GM19239 (cell line): ENCODE results near the gene PASD1.
"Not testable (repeated sequence)": the region's sequence is repeated elsewhere in the genome, so short reads cannot be mapped to it uniquely, and the experiment has no call there.

Source experiments
- DNase-seq: peaks from one replicate; pipeline ENCODE4 v3.0.0; 2011; ENCODE audit warnings: low spot score; ENCODE audit not compliant: insufficient read length
- FAIRE-seq: peaks from 2 replicates; lab custom pipeline; 2011; peaks lifted over from hg19 to GRCh38; lab: Jason Lieb, UNC

PASD1 gene

GRCh38 chrX:151609222-151609621, 45.7 kb downstream of the PASD1 start:
- DNase-seq = no peak
- no peak for FAIRE-seq

GRCh38 chrX:151621422-151621821, 57.9 kb downstream of the PASD1 start:
- no peak for DNase-seq

GRCh38 chrX:151624677-151625076, 61.2 kb downstream of the PASD1 start:
- FAIRE-seq = no peak
- DNase-seq = no peak

More at GRCh38 chrX:151621422-151621821, 57.9 kb downstream of the PASD1 start:
- FAIRE-seq = no peak

DNA sequence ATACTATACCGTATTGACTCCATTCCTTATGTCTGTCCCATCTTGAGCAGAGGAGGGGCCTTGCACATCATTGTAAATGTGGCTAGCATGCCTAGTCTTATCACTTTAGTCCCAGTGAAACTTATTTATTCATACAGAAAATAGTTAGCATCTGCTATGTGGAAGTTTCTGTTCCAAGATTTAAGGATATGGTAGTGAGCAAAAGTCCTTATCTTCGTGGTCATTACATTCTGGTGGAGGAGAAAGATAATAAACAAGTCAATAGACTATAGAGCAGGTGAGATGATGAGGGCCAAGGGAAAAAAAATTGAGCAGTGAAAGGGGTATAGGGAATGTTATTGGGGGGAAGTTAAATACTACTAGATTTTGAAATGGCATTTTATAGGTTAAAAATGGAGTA, 68.3 kb downstream of the PASD1 start:
- DNase-seq (no peak), FAIRE-seq (no peak)

DNA sequence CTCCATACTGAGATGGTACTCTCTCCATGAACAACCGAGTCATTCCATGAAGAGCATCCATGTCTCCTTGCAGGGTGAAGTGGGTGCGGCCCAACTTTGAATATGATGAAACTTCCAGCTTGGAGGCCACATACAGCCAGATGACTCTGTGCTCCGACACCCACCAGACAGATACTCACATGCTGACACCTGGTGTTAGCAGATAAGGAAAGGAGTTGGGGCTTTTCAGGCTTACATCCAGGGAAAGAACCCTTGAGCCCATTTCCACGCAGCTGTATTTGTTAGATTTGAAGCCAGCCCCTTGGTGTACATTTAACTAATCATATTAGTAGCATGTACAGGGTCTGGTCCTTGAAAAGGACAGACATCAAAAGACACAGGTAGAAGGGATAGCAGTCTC, 69.7 kb downstream of the PASD1 start:
- no peak for DNase-seq
- no peak for FAIRE-seq

DNA sequence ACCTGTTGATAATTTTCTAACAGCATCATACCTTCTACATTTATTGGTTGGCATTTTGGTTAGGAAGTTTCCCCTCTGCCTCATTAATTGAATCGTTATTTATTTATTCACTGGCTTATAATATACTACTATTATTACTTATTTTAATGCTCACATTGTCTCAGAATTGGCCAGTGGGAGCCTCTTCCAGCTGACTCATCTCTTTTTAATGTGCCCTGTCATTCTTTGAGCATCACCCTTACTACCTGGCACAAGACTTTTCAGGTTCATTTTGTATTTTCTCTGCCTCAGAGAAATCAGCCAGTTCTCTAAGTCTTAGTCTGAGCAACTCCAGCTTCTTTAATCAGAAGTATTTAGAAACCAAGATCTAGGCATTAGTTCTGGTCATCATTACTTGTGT, 71.5 kb downstream of the PASD1 start:
- DNase-seq (no peak), FAIRE-seq (no peak)

DNA sequence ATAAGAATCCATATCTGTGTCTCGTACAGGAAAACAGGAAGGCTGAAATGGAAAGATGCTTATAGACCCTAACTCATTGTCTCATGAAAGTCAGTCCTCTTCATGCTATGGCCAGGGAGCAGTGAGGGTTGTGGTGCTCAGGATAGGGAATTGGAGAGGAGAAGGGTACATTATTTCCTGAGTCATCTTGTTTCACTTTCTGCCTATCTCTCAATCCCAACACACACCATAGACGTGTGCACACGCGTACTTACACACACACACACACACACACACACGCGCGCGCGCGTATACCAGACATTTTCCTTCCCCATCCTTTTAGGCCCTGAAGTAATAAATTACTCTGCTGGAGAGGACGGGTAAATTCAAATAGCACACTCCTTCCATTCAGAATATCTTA, 78.1 kb downstream of the PASD1 start:
- DNase-seq (no peak), FAIRE-seq (no peak)

- FAIRE-seq (no peak), DNase-seq (no peak)
Measured at GRCh38 chrX:151675121-151675746, 111.8 kb downstream of the PASD1 start.

- no peak for DNase-seq
- FAIRE-seq = no peak
Measured at GRCh38 chrX:151676196-151676595, 112.7 kb downstream of the PASD1 start.

DNA sequence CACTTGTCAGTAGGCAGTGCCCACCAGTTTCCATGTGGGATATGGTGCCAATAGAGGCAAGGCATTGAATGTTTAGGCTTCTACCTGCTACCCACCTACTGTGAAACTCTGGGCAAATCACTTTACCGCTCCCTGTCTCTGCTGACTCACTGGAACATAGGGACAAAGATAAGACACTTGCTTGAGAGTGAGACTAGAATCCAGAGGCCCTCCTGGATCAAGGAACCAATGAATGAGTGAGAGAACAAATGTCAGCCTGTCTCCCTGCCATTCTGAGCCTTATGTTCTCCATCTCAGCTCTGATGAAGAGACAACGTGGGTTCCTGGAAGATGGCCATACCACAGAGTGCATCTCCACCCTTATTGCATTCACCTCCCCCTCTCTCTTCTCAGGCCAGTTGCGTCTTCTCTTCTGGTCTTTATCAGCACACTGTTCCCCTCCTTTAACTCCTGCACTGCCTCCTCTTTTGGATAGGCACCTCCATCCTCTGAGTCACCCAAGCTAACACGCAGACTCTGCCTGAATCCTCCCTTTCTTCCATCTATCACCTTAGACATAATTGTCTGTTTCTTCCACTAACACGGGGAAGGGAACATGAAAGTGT, 116.4 kb downstream of the PASD1 start:
- no peak for DNase-seq
- FAIRE-seq = no peak

DNA sequence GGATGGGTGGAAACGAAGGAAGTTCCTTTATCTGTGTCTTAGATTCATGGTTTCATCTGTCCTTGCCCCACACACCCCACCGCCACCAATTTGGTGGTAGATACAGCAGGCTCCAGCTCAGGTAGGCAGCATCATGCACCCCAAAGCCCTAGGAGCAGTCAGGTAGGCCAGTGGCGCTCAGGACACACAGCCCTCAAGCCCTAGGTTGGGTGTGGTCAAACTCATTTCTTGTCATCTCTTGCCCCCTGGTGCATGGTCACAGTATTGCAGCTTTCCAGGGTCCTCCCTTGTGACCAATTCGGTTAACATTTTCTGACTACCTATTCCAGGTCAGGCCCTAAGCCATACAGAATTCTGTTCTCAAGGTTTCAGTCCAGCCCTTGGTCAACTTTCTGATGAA, 117.3 kb downstream of the PASD1 start:
- peak; percentile 97 for FAIRE-seq
- DNase-seq = peak; percentile 15

- no peak for DNase-seq
- no peak for FAIRE-seq
Measured at GRCh38 chrX:151687635-151688034, 124.2 kb downstream of the PASD1 start.

DNA sequence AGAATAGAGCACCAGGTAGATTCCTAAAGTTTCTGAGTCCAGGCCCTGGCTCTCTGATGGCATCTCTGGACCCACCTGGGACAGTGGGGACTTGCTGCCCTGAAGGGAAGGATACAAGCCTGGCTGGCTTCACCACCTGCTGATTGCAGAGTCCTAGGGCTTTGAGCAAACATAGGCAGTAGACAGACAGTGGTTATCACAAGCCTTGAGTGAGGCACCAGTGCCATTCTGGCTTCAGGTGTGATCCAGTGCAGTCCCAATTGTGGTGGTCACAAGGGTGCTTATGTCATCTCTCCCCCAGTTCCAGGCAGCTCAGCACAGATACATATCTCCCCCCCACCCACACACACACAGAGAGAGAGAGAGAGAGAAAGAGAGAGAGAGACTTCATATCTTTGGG, 125.2 kb downstream of the PASD1 start:
- DNase-seq (no peak), FAIRE-seq (no peak)

DNA sequence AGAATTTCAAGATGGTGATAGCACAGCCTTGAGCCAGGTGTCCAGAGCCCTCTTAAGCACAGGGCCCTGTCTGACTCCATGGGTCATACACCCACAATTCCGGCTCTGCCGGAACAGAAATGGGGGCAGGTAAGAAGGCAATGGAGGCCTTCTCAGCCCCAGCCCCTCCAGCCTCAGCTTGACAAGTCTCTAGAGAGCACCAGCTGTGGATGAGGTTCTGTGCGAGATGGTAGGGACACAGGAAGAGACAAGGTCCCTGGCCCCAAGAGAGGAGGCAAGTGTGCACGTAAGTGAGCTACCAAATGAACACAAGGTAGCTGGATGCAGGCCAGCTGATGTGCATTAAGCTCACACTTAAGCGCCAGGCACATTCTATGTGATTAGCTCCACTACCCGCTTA, 129.3 kb downstream of the PASD1 start:
- DNase-seq (no peak), FAIRE-seq (no peak)

DNA sequence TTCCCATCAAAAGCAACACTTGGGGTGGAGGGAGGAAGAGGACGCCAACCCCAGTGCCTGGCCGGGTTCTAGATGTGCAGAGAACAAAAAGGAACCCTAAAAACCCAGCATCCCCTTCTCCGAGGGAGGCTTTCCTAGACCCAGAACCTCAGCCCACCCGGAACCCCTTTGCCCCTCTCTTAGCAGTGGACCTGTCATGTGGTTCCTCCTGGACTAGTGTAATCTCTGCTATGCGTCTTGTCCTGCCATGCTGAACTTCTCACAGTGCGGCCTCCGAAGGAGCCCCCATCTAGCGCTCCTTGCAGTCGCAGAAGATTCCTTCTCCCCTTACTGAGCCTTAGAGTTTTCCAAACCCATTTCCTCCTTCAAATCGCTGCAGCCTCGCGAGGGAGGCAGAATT, 130.6 kb downstream of the PASD1 start:
- DNase-seq (no peak), FAIRE-seq (no peak)

DNA sequence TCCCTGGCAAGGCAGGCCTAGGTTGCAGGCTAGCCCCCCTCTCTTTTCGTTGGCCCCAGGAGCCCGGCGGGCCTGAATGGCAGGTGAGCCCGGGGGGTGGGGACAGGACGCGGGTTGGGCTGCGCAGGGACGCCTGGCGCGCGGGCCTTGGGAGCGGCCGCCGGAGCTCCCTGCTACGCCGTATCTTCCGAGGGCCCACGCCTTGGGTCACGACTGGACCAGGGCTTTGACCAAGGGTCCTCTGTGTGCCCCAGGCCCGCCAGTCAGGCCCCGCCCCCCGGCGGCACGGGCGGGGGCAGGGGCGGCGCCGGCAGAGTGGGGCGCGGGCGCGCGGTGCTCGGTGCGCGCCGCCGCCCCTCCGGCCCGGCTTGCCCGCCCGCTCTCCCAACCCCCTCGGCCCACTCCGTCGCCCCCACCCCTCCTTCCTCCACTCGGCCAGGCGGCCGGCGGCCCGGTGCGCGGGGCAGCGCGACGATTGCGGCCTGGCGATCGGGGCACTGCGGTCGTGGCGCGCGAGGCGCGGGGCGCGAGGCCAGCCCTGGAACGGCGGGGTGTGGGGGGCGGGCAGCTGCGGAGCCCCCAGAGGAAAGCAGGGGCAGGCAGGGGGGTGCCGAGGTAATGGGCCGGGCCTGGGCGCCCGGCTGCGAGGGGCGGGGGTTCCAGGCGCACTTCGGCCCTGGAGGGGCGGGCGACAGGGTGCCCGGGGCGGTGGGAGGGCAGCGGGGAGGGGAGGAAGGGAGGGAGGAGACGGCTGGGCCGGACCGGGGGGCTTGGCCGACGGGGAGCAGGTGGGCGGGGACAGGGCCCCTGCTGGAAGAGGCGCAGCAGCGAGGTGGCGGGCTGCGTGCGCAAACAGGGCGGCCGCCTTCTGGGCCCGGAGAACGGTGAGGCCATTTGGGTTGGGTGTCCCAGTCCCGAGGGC, 131.4 kb downstream of the PASD1 start, which contains the start of gene PRRG3:
TSS of gene PRRG3 (plus strand) at position 798 of the 922 bp plus-strand sequence. CDS start 3,357 bp downstream, outside the sequence.
- no peak for DNase-seq
- no peak for FAIRE-seq

GRCh38 chrX:151695583-151696340, 132.3 kb downstream of the PASD1 start:
- DNase-seq (no peak), FAIRE-seq (no peak)

GRCh38 chrX:151697082-151697481, 133.6 kb downstream of the PASD1 start:
- not testable (repeated sequence) for FAIRE-seq, DNase-seq

- no peak for FAIRE-seq
- DNase-seq = no peak
Measured at GRCh38 chrX:151697522-151697921, 134.0 kb downstream of the PASD1 start.

DNA sequence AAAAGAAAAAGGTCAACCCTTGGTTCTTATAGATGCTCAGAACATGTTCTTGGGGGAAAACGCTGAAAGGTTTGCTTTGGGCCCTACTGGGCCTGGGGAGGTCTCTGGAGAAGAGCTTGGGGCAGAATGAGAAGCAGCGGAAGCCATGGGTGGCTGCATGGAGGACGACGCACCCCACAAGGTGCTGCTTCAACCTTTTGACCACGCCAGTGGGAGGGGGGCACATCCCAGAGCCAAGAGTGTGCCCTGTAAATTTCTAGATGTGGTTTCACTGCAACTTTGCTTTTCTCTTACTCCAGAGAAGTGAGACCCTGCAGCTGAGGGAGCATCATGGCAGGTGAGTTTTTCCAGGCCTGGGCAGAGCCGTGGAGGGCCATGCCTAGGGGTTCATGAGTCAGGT, 135.0 kb downstream of the PASD1 start:
- FAIRE-seq = no peak
- DNase-seq = no peak
